ENCODE measurements around the gene PALM3. TPM values are rescaled to one million over a fixed set of nuclear protein-coding genes. Genes with fewer than 3 reads are reported as not detected.

PALM3 gene, protein sequence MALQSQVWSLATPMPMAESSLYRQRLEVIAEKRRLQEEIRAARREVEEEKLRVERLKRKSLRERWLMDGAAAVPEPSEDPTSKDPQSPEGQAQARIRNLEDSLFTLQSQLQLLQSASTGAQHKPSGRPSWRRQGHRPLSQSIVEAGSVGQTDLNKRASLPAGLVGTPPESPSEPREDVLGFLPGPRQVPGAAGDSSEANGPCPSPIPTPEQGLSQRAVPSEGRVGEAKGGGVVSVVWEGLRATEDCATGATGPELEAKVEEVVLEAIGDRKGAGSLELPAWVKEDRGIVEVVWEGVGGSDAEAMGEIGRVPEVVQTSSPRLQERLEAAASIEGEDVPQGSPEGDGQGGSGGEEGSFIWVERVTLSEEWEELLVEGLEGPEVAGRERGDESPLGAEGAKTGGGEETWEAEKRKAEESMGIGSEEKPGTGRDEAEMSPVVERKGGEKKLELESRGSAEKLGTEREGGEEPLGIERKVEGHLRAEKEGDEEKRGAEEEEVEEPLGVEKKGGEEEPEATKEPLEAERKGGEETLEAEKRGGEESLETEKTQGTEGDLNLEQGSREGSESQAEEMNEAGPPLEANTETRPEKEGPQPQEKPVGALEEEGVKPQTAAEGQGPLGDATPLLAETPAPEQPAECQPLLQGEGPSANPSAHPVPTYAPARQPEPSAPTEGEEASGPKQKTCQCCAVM
- total RNA-seq = not detected

DNA sequence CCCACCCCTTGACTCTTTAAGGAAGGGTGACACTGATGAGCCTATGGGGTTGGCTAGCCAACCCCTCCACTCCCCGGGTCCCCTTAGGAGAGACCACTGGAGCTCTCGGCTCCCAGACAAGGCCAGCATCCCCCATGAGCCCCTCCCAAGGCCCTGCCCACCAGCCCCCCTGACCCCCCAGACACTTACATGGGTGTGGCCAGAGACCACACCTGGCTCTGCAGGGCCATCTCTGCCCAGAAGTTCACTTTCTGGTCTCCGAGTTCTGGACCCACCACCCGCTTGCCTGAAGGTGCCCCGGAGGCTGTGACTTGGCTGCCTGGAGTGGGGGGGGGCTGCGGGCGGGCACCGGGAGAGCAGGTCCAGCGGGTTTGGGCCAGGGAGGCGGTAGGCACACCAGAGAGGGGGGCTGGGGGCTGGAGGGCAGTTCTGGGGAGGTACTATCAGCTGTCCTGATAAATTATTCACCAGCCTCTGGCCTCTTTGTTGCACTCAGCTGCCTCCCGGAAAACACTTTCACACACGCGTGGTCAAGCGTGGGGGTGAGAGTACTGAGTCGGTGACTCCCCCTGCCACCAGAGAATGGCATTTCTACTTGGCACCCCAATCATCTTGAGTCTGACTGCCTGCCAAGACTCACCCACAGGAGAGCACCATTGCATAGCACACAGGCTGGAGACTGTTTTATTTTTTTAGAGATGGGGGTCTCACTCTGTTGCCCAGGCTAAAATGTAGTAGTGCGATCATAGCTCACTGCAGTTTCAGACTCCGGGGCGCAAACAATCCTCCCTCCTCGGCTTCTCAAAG lies at the start of gene PALM3:
Gene PALM3, minus strand, starts transcription at position 326 of the 807 bp plus-strand sequence. Its CDS starts 96 bp downstream, at position 230.

DNA sequence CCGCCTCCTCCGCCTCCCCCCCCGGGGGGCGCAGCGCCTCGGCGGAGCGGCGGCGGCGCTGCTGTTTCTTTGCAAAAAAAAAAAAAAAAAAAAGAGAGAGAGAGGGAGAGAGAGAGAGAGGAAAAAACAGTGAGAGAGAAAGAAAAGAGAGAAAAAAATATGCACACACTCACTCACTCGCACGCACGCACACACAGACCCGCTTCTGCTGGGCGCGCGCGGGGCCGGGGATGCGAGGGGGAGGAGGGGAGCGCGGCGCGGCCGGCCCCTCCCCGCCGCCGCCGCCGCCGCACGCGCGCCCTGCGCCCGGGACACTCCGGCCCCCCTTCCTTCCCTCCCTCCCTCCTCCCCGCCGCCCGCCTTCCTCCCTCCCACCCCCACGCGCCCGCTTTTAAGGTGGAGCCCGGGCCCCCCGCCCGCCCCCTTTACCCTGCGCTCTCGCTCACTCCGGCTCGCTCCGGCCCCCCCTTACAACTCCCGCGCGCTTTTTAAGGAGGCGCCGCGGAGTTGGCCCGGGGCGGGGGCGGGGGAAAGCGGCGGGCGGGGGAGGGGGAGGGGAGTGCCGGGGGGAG lies 28.7 kb upstream of the PALM3 start, which contains the start of gene SAMD1:
Gene SAMD1, minus strand, starts transcription at position 243 of the 572 bp plus-strand sequence.

DNA sequence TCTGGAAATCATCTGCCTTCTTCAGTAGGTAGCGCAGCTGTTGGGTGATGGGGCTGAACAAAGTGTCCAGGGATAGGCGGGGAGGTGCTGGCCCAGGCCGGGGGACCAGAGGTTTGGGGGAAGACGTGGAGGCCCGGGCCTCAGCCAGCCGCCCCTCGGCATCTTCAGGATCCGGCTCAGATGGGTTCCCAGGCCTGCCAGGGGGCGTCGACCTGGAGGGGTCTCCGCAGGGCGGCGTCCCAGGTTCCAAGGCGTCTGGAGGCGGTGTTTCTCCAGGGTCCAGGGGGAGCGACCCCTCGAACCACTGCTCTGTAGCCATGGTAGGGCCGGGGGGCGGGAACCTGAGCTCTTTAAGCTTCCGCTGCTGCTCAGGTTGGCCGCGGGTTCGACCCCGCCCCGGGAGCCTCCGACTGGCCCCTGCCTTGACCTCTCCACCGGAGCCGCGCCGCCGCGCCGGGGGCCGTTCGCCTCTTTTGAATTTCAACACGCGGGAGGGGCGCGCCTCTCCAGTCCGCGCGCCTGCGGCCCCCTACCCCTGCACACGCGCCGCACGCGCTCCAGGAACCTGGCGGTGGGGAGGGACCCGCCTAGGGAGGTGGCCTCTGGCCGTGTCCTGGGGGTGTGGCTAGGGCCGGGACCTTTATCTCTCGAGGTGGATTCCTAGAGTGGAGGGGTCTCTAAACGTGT lies 23.6 kb upstream of the PALM3 start, which contains the start of gene C19orf67:
Gene C19orf67, minus strand, starts transcription at position 475 of the 687 bp plus-strand sequence. Its CDS starts 156 bp downstream, at position 319.

GRCh38 chr19:14072535-14073260 lies 10.8 kb upstream of the PALM3 start, which contains the start of gene MISP3:
Gene MISP3 (plus strand): TSS chr19:14072786. CDS start chr19:14073310, 524 bp downstream.

DNA sequence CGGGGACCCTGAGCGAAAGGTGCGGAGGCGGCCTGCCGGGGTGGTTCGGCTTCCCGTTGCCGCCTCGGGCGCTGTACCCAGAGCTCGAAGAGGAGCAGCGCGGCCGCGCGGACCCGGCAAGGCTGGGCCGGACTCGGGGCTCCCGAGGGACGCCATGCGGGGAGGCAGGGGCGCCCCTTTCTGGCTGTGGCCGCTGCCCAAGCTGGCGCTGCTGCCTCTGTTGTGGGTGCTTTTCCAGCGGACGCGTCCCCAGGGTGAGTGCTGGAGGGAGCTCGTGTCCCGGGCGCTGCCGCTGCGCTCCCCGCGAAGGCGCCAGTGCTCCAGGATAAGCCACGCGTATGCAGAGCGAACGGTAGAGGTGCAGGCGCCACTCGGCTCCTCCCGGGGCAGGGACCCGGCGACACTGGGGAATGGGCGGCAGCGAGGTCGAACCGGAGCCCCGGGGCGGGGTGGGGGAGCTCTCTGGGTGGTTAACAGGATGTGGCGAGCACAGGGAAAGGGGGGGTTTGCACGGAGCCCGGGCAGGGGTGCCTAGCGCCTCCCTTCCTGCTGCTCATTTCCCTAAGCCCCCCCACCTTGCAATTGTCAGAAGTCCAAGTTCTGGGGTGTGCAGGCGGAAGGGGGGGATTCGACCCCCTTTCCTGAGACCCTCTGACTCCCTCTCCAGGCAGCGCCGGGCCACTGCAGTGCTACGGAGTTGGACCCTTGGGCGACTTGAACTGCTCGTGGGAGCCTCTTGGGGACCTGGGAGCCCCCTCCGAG lies 30.0 kb downstream of the PALM3 start, which contains the start of gene IL27RA:
Gene IL27RA, plus strand, starts transcription at position 44 of the 762 bp plus-strand sequence. Its CDS starts 111 bp downstream, at position 155.

DNA sequence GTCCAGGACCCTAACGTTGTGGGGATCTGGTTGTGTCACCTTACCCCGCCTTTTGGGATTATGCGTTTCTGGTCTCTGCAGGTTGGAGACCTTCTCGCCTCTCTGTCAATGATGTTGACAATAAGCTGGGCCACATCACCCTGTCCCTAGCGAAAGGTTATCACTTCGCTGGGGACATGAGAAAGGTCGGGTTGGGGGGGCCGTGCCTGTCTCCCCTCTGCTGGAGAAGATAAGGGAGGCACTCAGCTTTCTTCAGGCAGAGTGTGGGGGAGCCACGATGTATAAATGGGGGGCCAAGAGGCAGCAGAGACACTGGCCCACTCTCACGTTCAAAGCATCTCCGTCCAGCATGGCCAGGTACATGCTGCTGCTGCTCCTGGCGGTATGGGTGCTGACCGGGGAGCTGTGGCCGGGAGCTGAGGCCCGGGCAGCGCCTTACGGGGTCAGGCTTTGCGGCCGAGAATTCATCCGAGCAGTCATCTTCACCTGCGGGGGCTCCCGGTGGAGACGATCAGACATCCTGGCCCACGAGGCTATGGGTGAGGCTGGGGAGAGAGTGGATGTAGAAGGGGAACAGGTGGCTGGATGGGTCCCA lies 33.9 kb downstream of the PALM3 start, which contains the start of gene RLN3:
Gene RLN3, plus strand, starts transcription at position 293 of the 595 bp plus-strand sequence. Its CDS starts 57 bp downstream, at position 350.

GRCh38 chr19:14006085-14006765 lies 55.7 kb downstream of the PALM3 start, which contains the start of gene RFX1:
Gene RFX1 (minus strand): TSS chr19:14006320. CDS start chr19:13993843, 12,477 bp downstream.

Other genes starting within 250 kb of the PALM3 start
- under 1 TPM in 1 of 2 experiments, not detected in 1; 0.55 TPM for gene NANOS3, start 184.9 kb downstream of the PALM3 start, total RNA-seq
- 1 to 10 TPM; 5.1 to 5.8 TPM for gene BRME1, start 156.0 kb downstream of the PALM3 start, total RNA-seq
- gene CC2D1A, start 155.9 kb downstream of the PALM3 start, total RNA-seq = 10 to 100 TPM; 27.9 to 31.5 TPM
- under 1 TPM; 0.50 to 0.70 TPM for gene PODNL1, start 123.7 kb downstream of the PALM3 start, total RNA-seq
- 10 to 100 TPM; 66.7 to 69.5 TPM for gene DCAF15, start 109.6 kb downstream of the PALM3 start, total RNA-seq
- 10 to 100 TPM; 15.6 to 16.8 TPM for gene RFX1, start 55.8 kb downstream of the PALM3 start, total RNA-seq
- not detected for gene RLN3, start 33.9 kb downstream of the PALM3 start, total RNA-seq
- gene IL27RA, start 30.3 kb downstream of the PALM3 start, total RNA-seq = 10 to 100 TPM; 82.9 to 83.3 TPM
- gene MISP3, start 10.7 kb upstream of the PALM3 start, total RNA-seq = 1 to 10 TPM; 1.6 to 1.8 TPM
- under 1 TPM in 1 of 2 experiments, not detected in 1; 0.23 TPM for gene C19orf67, start 23.7 kb upstream of the PALM3 start, total RNA-seq
- 10 to 100 TPM; 63.2 to 68.6 TPM for gene SAMD1, start 28.7 kb upstream of the PALM3 start, total RNA-seq
- gene PRKACA, start 55.7 kb upstream of the PALM3 start, total RNA-seq = 10 to 100 TPM; 58.0 to 65.0 TPM
- gene ASF1B, start 74.5 kb upstream of the PALM3 start, total RNA-seq = 10 to 100 TPM; 80.3 to 82.8 TPM
- gene ADGRL1, start 144.1 kb upstream of the PALM3 start, total RNA-seq = 10 to 100 TPM; 13.6 to 14.7 TPM